T-helper 2 cell treated with Interferon-gamma antibody and Interleukin-4, amounts not matched to agents 5 μg/mL and 100 μg/mL, for 36 hours (primary cell): ENCODE measurements around the gene THEMIS.
A peak's percentile ranks its signal among the peaks of the same experiment; 100 is the strongest.

Source experiments
- DNase-seq: peaks from one replicate; pipeline ENCODE4 v3.0.0; 2021; ENCODE audit warnings: low spot score
- H3K27ac Mint-ChIP-seq: one replicate; pipeline ENCODE4 v1.8.0; 2021; ENCODE audit warnings: mild to moderate bottlenecking, mixed read lengths
- H3K27me3 Mint-ChIP-seq: one replicate; pipeline ENCODE4 v1.8.0; 2021; ENCODE audit warnings: low read depth, mixed read lengths
- H3K36me3 Mint-ChIP-seq: one replicate; pipeline ENCODE4 v1.8.0; 2021; ENCODE audit warnings: low read depth, mixed read lengths
- H3K4me1 Mint-ChIP-seq: one replicate; pipeline ENCODE4 v1.8.0; 2021; ENCODE audit warnings: low read depth, mixed read lengths
- H3K4me3 Mint-ChIP-seq: one replicate; pipeline ENCODE4 v1.8.0; 2022; ENCODE audit warnings: mild to moderate bottlenecking, moderate library complexity, mixed read lengths
- H3K9me3 Mint-ChIP-seq: one replicate; pipeline ENCODE4 v1.8.0; 2021; ENCODE audit warnings: mixed read lengths

Gene THEMIS

GRCh38 chr6:127833336-127833735 lies 67.5 kb downstream of the THEMIS start:
- Mint-ChIP-seq H3K9me3 (no peaks in the 10 kb centered on the region), H3K27me3 (no peaks in the 10 kb centered on the region), H3K4me3 (no peak overlapping the region), H3K27ac (no peak overlapping the region), H3K4me1 (peaks cover 2% of the 10 kb centered on the region), H3K36me3 (peaks cover 38% of the 10 kb centered on the region)
- no peak for DNase-seq

GRCh38 chr6:127832381-127832780 lies 68.5 kb downstream of the THEMIS start:
- Mint-ChIP-seq H3K36me3 (peaks cover 46% of the 10 kb centered on the region), H3K4me1 (peaks cover 2% of the 10 kb centered on the region), H3K9me3 (no peaks in the 10 kb centered on the region), H3K27ac (no peak overlapping the region), H3K4me3 (no peak overlapping the region), H3K27me3 (no peaks in the 10 kb centered on the region)
- no peak for DNase-seq

- Mint-ChIP-seq H3K27me3 (no peaks in the 10 kb centered on the region), H3K27ac (no peak overlapping the region), H3K4me3 (no peak overlapping the region)
These were observed 76.8 kb downstream of the THEMIS start for GRCh38 chr6:127824061-127824460.

GRCh38 chr6:127821431-127821830 lies 79.4 kb downstream of the THEMIS start:
- Mint-ChIP-seq H3K4me3 (no peak overlapping the region), H3K9me3 (peaks cover 4% of the 10 kb centered on the region), H3K27me3 (no peaks in the 10 kb centered on the region), H3K36me3 (peaks cover 58% of the 10 kb centered on the region), H3K4me1 (peaks cover 16% of the 10 kb centered on the region), H3K27ac (no peak overlapping the region)
- DNase-seq = no peak

More at GRCh38 chr6:127824061-127824460, 76.8 kb downstream of the THEMIS start:
- no peak for DNase-seq
- Mint-ChIP-seq H3K9me3 (peaks cover 4% of the 10 kb centered on the region), H3K4me1 (peaks cover 4% of the 10 kb centered on the region), H3K36me3 (peaks cover 62% of the 10 kb centered on the region)

GRCh38 chr6:127818149-127818548 lies 82.7 kb downstream of the THEMIS start:
- no peak overlapping the region for H3K27ac Mint-ChIP-seq
- no peak for DNase-seq
- H3K4me1 Mint-ChIP-seq = peaks cover 21% of the 10 kb centered on the region
- peaks cover 57% of the 10 kb centered on the region for H3K36me3 Mint-ChIP-seq
- no peaks in the 10 kb centered on the region for H3K27me3 Mint-ChIP-seq
- no peak overlapping the region for H3K4me3 Mint-ChIP-seq
- no peaks in the 10 kb centered on the region for H3K9me3 Mint-ChIP-seq

GRCh38 chr6:127816643-127817042 lies 84.2 kb downstream of the THEMIS start:
- Mint-ChIP-seq H3K4me1 (peaks cover 29% of the 10 kb centered on the region), H3K4me3 (no peak overlapping the region), H3K9me3 (no peaks in the 10 kb centered on the region), H3K36me3 (peaks cover 65% of the 10 kb centered on the region), H3K27ac (no peak overlapping the region), H3K27me3 (no peaks in the 10 kb centered on the region)
- DNase-seq = no peak

GRCh38 chr6:127813699-127814027 lies 87.2 kb downstream of the THEMIS start:
- Mint-ChIP-seq H3K27ac (no peak overlapping the region), H3K4me1 (peaks cover 26% of the 10 kb centered on the region), H3K9me3 (no peaks in the 10 kb centered on the region), H3K4me3 (no peak overlapping the region), H3K27me3 (no peaks in the 10 kb centered on the region), H3K36me3 (peaks cover 62% of the 10 kb centered on the region)
- no peak for DNase-seq

GRCh38 chr6:127812985-127813698 lies 87.7 kb downstream of the THEMIS start:
- DNase-seq = peak; percentile 27
- Mint-ChIP-seq H3K9me3 (no peaks in the 10 kb centered on the region), H3K4me3 (no peak overlapping the region), H3K36me3 (peaks cover 62% of the 10 kb centered on the region), H3K27ac (no peak overlapping the region), H3K4me1 (peaks cover 30% of the 10 kb centered on the region), H3K27me3 (no peaks in the 10 kb centered on the region)

GRCh38 chr6:127811900-127812570 lies 88.8 kb downstream of the THEMIS start:
- H3K27ac Mint-ChIP-seq = no peak overlapping the region
- no peak overlapping the region for H3K4me3 Mint-ChIP-seq
- peaks cover 23% of the 10 kb centered on the region for H3K4me1 Mint-ChIP-seq
- no peaks in the 10 kb centered on the region for H3K27me3 Mint-ChIP-seq
- DNase-seq = no peak
- peaks cover 64% of the 10 kb centered on the region for H3K36me3 Mint-ChIP-seq
- no peaks in the 10 kb centered on the region for H3K9me3 Mint-ChIP-seq

- Mint-ChIP-seq H3K4me1 (peaks cover 11% of the 10 kb centered on the region), H3K27ac (no peak overlapping the region), H3K4me3 (no peak overlapping the region), H3K9me3 (no peaks in the 10 kb centered on the region), H3K36me3 (peaks cover 60% of the 10 kb centered on the region), H3K27me3 (no peaks in the 10 kb centered on the region)
- no peak for DNase-seq
These were observed 92.9 kb downstream of the THEMIS start for GRCh38 chr6:127807806-127808517.

GRCh38 chr6:127796713-127797112 lies 104.1 kb downstream of the THEMIS start:
- Mint-ChIP-seq H3K27me3 (no peaks in the 10 kb centered on the region), H3K36me3 (peaks cover 44% of the 10 kb centered on the region), H3K4me3 (no peak overlapping the region), H3K9me3 (no peaks in the 10 kb centered on the region), H3K27ac (no peak overlapping the region), H3K4me1 (peaks cover 21% of the 10 kb centered on the region)
- DNase-seq = no peak

- Mint-ChIP-seq H3K36me3 (peaks cover 36% of the 10 kb centered on the region), H3K27me3 (no peaks in the 10 kb centered on the region), H3K27ac (peak overlapping the region; percentile 21), H3K4me3 (no peak overlapping the region), H3K4me1 (peaks cover 17% of the 10 kb centered on the region), H3K9me3 (no peaks in the 10 kb centered on the region)
- DNase-seq = no peak
These were observed 106.5 kb downstream of the THEMIS start for GRCh38 chr6:127794405-127794804.

- Mint-ChIP-seq H3K27me3 (no peaks in the 10 kb centered on the region), H3K36me3 (peaks cover 34% of the 10 kb centered on the region), H3K27ac (no peak overlapping the region), H3K9me3 (no peaks in the 10 kb centered on the region), H3K4me1 (peaks cover 19% of the 10 kb centered on the region), H3K4me3 (no peak overlapping the region)
- DNase-seq = no peak
These were observed 107.5 kb downstream of the THEMIS start for GRCh38 chr6:127793396-127793795.

- H3K27ac Mint-ChIP-seq = no peak overlapping the region
- H3K9me3 Mint-ChIP-seq = no peaks in the 10 kb centered on the region
- peaks cover 30% of the 10 kb centered on the region for H3K36me3 Mint-ChIP-seq
- DNase-seq = no peak
- no peak overlapping the region for H3K4me3 Mint-ChIP-seq
- peaks cover 19% of the 10 kb centered on the region for H3K4me1 Mint-ChIP-seq
- no peaks in the 10 kb centered on the region for H3K27me3 Mint-ChIP-seq
These were observed 108.2 kb downstream of the THEMIS start for GRCh38 chr6:127792616-127793015.
